HG03575 (cell line): ENCODE measurements around the gene ADCY10.

Source experiments
- ATAC-seq: cut with Tn5 transposase; IDR thresholded peaks from one replicate; pipeline ENCODE4 v1.9.1; 2021; ENCODE audit not compliant: unreplicated experiment, insufficient number of reproducible peaks, low FRiP score; ENCODE audit errors: extremely low read depth

The ADCY10 gene, protein sequence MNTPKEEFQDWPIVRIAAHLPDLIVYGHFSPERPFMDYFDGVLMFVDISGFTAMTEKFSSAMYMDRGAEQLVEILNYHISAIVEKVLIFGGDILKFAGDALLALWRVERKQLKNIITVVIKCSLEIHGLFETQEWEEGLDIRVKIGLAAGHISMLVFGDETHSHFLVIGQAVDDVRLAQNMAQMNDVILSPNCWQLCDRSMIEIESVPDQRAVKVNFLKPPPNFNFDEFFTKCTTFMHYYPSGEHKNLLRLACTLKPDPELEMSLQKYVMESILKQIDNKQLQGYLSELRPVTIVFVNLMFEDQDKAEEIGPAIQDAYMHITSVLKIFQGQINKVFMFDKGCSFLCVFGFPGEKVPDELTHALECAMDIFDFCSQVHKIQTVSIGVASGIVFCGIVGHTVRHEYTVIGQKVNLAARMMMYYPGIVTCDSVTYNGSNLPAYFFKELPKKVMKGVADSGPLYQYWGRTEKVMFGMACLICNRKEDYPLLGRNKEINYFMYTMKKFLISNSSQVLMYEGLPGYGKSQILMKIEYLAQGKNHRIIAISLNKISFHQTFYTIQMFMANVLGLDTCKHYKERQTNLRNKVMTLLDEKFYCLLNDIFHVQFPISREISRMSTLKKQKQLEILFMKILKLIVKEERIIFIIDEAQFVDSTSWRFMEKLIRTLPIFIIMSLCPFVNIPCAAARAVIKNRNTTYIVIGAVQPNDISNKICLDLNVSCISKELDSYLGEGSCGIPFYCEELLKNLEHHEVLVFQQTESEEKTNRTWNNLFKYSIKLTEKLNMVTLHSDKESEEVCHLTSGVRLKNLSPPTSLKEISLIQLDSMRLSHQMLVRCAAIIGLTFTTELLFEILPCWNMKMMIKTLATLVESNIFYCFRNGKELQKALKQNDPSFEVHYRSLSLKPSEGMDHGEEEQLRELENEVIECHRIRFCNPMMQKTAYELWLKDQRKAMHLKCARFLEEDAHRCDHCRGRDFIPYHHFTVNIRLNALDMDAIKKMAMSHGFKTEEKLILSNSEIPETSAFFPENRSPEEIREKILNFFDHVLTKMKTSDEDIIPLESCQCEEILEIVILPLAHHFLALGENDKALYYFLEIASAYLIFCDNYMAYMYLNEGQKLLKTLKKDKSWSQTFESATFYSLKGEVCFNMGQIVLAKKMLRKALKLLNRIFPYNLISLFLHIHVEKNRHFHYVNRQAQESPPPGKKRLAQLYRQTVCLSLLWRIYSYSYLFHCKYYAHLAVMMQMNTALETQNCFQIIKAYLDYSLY (N-terminal part only)

DNA sequence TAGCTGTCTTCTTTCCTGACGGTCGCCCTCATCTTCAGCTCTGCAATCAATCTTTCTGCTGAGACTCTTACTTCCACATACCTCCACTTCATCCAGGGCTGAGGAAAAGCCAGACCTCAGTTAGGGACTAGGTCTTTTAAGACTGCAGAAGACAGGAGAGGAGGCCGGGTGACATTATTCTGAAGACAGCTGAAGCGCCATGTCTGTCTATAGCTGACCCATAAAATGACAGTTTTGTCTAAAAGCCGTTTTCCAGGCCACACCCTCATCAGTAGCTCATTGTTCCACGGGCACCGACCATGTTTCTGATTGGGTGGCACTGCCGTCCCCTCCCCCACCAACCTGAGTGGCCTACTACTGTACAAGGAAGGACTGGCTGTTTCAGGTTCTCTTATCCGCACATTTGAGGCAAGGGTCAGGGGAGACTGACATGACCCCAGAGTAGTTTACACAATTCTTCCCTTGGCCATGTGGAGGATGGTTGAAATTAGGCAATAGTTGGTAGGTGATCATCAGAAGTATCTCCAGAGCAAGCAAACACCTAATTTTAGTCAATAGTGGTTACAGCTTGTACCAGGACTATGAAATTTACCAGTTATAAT is at the start of gene ADCY10:
ADCY10 (minus strand) TSS at position 240 of the 602 bp plus-strand sequence. CDS start 8,994 bp downstream, outside the sequence.
- ATAC-seq: no peak

- ATAC-seq: no peak
These were observed 43.8 kb upstream of the ADCY10 start for GRCh38 chr1:167957710-167958109.

- ATAC-seq: no peak
These were observed 42.0 kb upstream of the ADCY10 start for GRCh38 chr1:167955915-167956314.

GRCh38 chr1:167950569-167950968 is 36.6 kb upstream of the ADCY10 start:
- ATAC-seq: no peak

- no peak for ATAC-seq
These were observed 35.9 kb upstream of the ADCY10 start for GRCh38 chr1:167949785-167950184.

DNA sequence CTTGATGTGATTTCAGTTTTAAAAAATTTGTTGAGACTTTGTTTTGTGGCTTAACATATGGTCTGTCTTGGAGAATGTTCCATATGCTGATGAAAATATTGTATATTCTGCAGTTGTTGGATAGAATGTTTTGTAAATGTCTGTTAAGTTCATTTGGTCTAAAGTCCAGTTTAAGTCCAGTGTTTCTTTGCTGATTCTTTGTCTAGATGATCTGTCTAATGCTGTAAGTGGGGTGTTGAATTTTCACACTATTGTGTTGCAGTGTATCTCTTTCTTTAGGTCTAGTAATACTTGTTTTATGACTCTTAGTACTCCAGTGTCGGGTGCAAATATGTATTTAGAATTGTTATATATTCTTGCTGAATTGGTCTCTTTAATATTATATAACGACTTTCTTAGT is 33.8 kb upstream of the ADCY10 start:
- ATAC-seq: no peak

DNA sequence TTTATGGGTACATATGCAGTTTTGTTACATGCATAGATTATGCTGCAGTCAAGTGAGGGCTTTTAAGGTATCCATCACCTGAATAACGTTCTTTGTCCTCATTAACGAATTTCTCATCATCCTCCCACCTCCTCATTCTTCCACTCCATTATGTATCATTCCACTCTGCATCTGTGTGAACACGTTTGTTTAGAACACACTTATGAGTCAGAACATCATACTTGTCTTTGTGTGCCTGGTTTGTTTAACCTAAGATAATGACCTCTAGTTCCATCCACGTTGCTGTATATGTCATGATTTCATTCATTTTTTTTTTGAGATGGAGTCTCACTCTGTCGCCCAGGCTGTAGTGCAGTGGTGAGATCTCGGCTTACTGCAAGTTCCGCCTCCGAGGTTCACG is 29.6 kb upstream of the ADCY10 start:
- no peak for ATAC-seq

- no peak for ATAC-seq
These were observed 26.3 kb upstream of the ADCY10 start for GRCh38 chr1:167940264-167940663.

DNA sequence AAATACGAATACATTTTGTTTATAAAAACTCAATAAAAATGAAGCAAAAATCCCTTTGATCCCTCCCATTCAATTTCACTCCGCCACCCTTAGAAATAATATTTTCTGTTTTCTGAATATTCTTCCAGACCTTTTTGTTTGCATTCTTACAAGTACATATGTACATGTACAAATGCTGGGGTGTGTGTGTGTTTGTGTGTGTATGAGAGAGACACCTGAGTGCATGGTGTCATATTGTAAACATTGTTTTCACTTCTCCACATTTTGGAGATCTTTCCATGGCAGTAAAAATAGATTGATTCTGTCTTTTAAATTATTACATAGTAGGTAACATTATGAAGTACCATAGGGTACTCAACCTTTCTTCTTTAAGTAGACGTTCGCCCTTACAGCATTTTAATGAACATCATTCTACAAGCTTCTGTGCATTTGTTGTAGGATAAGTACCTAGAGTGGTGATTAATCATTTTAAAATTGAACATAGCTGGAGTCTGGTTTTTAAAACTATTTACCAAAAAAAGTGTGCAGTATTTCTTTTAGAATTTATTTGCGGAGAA is 24.2 kb upstream of the ADCY10 start:
- no peak for ATAC-seq

DNA sequence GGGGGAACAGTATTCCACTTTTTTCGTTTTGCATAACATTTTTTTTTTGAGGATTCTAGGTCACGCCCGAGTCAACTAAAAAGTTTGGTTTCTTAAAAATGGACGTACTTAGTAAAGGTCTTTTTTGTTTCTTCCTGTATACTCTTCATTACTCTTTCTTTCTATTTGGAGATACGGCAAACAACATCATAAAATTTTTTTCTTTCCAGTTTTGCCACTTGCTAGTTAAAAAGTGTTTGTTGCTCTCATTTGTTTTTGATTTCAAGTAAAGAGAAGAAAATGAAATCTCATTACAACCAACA is 23.7 kb upstream of the ADCY10 start:
- no peak for ATAC-seq

GRCh38 chr1:167936930-167937708 is 23.2 kb upstream of the ADCY10 start, which contains the start of gene MPC2:
Gene MPC2 (minus strand): TSS chr1:167937072. CDS start chr1:167935841, 1,231 bp downstream.
- ATAC-seq: no peak

DNA sequence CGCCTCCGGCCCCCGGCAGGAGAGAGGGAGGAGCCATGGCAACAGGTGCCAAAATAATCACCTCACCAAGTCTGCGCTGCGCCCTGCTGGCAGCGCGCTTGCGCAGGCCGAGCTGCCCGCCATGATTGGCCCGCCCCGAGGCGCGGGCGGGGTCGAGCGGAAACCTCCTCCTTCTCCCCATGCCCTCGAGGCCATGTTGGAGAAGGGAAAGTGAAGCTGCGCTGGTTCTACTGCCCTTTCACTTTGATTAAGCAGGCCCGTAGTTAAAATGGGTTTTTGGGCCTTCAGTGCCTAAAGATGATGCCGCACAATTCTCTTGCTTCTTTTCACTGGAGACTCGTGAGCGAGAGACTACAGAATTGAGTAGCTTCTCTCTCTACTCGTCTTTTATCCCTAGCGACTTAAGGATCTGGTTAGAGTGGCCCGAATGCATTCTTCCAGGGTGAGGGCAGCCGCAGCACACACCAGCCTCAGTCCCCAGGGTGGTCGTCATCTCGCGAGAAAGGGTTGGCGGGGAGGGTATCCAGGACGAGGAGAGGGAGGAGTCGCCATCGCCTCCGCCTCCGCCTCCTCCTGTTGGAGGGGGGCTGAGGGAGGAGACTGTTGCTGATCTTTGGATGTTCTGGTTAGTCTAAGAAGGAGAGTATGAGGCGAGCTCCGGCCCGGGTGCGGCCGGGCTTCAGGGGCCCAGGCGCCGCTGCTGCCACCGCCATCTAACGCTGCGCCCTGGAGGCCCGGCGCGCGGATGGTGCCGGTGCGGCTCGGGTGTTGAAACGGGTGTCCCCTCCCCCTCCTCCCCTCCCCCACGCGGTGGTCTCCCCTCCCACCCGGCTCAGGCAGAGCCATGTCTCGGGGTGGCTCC is 22.4 kb upstream of the ADCY10 start, which contains the start of gene DCAF6:
DCAF6 (plus strand) TSS at position 616 of the 862 bp plus-strand sequence; CDS start at position 845, 229 bp downstream.
- ATAC-seq: peak; percentile 56

GRCh38 chr1:167935216-167936067 is 21.5 kb upstream of the ADCY10 start:
- peak; percentile 0 for ATAC-seq

- ATAC-seq: no peak
These were observed 20.7 kb upstream of the ADCY10 start for GRCh38 chr1:167934426-167935215.

DNA sequence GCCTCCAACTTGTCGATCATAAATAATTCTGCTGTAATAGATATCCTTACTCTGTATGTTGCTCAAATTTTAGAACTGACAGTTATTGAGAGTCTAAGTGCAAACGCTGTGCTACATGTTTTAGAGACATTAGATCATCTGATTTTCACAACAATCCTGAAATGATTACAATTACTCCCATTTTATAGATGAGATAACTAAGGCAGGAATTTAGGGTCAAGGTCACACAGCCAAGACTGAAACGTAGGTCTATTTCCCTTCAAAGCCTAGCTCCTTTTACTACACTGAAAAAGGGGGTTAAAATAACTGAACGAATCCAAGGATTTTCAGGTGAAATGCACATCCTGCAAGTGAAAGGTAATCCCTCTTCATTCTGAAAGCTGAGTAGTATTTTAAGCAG is 19.9 kb upstream of the ADCY10 start:
- ATAC-seq: no peak
